ENCODE data around the gene HEXD.

HEXD gene

DNA sequence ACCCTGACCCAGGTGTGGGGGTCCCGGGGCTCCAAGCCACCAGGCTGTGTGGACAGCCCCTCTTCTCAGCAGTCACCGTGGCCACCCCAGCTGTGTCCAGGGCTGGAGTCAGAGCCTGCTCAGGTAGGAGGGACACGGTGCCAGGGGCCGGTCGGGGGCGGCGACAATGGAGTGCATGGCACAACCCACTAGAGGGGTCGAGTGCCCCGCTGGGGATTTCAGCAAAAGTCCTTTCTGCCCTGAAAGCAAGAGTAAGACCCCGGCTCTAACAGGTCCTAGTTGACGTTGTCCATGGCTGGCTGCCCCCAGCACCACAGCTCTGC lies 35.3 kb upstream of the HEXD start:
- DNase-seq, result no peak

DNA sequence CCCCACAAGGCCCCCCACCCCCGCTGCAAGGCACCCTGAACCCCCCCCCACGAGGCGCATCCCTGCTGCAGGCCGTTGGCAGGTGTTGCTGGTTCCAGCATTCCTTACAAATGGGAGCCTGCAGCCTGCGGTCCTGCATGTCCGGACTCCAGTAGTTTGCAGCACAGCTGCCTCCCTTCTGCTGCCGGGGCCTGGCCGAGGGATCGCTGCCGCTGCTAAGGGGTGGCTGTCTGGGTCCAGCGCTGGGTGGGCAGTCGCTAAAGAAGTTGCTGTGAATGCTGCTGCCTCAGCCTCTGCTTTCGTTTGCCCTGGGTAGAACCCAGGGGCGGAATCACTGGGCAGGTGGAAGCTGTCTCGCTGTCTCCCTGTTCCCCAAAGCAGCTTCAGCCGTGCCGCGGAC lies 34.7 kb upstream of the HEXD start:
- no peak for DNase-seq

DNA sequence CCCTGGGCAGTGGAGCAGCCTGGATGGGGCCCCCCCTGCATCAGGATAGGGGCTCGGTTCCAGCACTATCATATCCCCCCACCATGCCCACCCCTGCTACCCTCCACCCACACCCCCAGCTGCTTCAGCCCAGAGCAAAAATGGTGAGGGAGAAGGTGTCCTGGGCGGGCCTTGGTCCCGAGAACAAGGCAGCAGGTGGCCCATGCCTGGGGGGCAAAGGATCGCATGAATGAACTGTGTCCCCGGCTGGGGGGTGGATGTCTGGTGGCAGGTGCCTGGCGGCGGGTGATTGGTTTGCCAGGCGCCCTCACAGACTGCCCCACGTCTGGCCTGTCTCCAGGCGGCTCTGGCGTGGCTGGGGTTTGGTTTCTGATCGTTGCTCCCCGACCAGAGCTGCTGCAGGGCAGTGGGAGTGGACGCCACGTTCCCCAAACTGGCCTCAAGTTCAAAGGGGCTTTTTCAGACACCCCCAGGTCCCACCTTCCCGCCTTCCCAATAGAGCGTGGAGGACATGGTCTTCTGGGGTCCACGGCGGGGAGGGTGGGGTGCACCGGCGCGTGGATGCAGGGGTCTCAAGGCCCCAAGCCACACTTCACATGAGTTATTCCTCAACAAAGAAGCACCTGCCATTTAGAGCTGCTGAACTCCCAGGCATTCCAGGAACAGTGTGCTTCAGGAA lies 34.0 kb upstream of the HEXD start:
- no peak for DNase-seq

DNA sequence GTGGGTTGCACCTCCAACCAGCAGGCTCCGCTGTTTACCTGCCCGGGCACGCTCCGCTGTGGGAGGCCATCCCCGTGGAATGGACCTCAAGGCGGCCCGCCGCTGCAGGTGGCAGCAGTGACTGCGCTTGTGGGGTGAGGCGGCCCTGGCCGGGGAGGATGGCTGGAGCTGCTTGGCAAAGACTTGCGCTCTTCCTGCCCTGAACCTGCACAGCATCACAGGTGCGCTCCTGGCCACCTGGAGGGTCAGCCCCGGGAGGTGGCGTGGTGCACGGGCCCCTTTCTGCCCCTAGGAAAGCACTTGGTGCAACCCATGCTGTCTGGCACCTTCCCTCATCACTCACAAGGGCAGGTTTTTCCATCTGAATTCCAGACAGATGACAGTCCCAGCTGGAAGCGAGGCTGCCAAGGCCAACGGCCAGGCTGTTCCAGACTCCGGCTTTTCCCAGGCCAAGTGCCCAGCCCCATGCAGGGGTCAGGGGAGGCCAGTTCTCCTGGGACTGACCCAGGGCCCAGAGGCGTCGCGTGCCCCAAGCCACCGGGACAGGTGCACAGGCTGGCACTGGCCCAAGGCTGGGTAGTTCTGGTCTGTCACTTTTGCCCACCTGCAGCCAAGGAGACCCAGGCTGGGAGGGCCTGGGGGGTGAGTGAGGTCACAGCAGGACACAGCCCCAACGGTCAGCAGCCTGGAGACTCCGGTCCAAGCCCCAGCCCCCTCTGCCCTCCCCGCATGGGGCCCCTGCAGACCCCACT lies 33.2 kb upstream of the HEXD start:
- peak; percentile 79 for DNase-seq

DNA sequence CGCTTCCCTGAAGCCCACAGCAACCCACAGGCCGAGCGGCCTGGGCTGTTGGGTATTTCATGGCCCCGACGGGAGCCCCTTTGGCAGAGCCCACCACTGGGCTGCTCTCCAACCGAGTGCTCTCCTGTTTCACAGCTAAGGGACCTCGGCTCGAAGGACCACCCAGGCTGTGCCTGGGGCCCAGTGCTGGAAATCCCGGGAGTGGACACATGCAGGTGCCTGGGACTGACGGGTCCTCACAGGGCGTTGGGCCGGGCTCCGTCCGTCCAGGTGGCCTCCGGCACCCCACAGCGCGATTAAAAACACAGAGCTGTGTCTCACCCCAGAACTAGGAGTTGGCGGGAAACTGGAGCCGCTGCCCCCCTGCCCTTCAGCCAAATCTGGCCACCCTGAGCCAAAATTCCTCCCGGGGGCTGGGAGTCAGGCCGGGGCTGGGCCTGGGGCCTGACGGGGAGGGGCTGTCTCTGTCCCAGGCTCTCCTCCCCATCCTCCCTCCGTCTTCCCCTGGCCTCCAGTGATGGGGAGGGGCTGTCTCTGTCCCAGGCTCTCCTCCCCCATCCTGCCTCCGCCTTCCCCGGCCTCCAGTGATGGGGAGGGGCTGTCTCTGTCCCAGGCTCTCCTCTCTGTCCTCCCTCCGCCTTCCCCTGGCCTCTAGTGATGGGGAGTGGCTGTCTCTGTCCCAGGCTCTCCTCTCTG lies 32.4 kb upstream of the HEXD start:
- no peak for DNase-seq

DNA sequence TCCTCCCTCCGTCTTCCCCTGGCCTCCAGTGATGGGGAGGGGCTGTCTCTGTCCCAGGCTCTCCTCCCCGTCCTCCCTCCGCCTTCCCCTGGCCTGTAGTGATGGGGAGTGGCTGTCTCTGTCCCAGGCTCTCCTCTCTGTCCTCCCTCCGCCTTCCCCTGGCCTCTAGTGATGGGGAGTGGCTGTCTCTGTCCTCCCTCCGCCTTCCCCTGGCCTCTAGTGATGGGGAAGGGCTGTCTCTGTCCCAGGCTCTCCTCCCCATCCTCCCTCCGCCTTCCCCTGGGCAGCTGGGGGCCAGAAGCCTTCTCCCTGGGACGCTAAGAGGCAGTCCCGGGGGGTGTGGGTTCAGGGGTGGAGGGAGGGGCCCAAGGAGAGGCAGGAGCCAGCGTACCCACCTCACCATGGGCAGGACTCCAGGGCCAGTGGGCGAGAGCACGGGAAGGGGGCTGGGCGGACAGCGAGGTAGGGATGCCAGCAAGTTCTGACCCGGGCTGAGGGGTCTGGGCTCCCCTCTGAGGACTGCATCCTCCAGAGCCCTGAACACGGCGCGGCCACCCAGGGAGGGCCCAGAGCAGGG lies 31.8 kb upstream of the HEXD start:
- DNase-seq, result no peak

DNA sequence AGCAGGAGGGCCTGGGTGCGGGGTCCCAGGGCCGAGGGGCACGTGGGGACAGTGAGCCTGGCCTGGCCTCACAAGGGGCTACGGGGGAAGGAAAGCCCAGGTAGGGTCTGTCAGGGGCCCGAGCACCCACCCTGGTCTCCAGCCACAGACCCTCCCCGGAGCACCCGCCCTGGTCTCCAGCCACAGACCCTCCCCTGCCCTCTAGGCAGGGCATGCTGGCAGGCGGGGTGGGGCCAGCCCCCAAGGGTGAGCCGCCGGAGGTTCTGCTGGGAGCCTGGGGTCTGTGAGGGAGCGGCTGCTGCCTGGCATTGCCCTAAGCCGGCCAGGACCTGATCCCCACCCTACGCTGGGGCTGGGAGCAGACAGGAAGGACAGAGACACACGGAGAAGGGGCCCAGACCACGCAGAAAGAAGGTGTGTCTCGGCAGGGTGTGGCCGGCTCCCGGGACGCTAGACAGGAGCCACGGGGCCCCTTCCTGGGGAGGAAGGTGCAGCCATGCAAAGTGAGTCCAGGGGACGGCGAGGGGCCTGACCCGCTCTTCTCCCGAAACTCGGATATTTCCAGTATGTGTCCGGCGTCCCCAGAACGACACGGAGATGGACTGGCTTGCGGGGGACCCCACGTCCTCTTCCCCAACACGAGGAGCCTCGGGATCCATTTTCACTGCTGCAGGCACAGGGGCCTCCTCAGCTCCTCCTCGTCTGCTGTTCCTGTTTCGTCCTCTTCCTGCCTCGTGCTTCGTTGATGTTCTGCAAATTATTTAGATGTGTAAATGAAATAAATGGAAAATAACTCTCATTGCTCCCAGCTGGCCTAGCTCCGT lies 31.1 kb upstream of the HEXD start:
- DNase-seq, result no peak

DNA sequence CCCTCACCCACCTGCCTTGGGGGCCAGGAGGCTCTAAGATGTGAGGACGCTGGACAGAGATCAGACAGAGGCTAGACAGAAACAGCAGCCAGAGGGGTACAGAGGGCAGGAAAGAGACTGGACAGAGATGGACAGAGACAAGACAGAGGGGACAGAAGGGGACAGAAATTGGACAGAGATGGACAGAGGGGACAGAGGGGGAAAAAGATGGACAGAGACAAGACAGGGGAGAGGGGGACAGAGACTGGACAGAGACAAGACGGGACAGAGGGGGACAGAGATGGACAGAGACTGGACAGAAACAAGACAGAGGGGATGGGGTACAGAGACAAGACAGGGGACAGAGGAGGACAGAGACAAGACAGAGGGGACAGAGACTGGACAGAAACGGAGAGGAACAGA lies 30.4 kb upstream of the HEXD start:
- DNase-seq, result no peak

DNA sequence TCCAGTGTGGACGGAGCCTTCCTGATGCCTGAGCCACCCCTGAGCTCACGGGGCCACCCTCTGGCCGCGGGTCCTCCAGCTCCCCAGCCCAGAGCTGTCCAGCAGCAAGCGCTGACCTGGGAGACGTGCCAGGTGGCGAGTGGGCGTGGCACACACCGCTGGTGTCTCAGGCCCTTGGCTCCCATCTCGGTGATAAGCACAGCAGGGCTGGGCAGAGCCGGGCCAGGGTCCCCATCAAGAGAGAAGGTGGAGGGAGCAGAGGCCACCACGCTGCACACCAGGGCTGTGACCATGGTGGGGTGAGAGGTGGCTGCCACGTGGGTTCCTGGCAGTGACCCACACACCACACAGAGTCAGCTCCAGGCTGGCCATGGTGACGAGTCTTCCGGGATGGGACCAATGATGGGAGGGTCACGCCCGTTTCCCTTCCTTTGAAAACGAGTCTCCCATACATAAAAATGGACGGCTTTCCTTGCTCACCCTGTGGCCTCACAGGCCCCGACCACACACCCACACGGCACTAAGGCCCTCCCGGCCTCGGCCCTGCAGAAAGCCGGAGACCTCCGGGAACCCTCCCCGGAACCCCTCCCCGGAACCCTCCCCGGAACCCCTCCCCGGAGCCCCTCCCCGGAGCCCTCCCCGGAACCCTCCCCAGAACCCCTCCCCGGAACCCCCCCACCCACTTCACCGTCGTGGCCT lies 29.8 kb upstream of the HEXD start:
- no peak for DNase-seq

DNA sequence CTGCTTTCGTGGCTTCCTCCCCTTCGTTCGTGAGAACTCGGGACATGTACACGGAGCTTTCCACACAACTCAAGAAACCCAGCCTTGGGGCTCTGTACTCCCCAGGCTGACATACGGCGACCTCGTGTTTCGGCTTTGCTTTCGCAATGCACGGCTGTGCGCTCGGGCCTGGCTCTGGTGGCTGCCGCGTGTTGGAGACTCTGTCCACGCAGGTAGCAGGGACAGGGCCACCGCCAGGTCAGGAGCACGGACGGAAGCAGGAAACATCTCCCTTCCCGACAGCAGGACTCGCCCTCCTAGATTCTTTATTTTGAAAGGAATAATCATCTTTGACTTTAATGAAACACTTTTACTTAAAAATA lies 29.2 kb upstream of the HEXD start:
- no peak for DNase-seq

DNA sequence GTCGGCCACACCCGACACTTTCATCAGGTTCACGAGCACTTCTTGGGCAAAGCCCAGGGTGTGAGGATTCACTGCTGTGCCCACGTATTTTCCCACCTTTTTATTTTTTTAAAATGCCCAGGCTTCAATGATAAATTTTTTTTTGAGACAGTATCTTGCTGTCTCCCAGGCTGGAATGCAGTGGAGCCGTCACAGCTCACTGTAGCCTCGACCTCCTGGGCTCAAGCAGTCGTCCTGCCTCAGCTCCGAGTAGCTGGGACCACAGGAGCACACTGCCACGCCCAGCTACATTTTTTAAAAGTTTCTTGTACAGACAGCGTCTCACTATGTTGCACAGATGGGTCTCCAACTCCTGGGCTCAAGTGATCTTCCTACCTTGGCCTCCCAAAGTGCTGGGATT lies 28.8 kb upstream of the HEXD start:
- no peak for DNase-seq

DNA sequence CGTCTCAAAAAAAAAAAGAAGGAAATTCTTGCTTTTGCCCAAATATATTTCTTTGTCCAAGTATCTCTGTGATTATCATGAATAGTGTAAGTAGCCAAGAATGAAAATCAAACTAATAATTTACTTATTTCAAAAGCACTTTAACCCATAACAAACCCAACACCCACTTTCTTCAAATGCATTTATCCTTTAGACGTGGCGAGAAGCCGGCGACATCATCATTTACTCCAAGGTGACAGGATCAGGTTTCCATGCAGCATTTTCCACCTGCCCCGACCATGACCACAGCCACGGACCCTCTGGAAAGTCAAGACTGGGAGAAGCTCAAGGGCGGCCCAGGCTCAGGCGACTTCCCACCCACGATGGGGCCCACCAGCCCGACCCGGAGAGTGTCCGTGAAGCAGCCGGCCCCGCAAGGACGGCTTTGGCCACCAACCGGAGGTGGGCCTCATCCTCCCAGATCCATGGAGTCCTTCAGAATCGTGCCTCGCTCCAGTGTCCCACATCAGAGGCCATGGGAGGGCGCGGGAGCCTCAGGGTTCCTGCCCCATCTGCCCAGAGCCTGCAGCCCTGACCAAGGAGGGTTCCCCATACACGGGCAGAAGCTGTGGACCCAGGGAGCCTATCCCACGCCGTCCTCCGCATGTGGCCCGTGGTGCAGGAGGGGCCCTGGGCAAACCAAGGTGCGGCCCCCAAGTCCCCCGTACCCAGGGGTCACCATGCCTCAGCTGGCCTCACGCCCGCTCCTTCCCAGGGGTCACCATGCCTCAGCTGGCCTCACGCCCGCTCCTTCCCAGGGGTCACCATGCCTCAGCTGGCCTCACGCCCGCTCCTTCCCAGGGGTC lies 27.9 kb upstream of the HEXD start:
- no peak for DNase-seq

DNA sequence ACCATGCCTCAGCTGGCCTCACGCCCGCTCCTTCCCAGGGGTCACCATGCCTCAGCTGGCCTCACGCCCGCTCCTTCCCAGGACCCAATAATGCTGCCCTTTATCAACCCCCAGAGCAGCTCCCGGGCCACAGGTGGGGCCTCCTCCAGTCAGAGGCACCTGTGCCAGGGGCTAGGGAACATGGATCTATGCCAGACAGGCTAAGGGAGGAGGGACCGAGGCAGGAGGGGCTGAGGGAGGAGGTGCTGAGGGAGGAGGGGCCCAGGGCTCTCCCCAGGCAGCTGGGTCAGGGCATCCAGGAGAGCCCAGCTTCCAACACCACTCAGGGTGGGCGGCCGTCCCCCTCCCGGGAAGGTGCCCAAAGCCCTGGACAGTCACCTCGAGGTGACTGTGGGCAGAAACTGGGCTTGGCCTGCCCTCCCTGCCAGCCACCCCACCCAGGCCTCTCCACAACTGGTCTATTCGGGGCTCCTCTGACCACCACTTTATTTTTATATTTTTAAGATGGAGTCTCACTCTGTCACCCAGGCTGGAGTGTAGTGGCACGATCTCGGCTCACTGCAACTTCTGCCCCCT lies 27.2 kb upstream of the HEXD start:
- DNase-seq, result no peak

DNA sequence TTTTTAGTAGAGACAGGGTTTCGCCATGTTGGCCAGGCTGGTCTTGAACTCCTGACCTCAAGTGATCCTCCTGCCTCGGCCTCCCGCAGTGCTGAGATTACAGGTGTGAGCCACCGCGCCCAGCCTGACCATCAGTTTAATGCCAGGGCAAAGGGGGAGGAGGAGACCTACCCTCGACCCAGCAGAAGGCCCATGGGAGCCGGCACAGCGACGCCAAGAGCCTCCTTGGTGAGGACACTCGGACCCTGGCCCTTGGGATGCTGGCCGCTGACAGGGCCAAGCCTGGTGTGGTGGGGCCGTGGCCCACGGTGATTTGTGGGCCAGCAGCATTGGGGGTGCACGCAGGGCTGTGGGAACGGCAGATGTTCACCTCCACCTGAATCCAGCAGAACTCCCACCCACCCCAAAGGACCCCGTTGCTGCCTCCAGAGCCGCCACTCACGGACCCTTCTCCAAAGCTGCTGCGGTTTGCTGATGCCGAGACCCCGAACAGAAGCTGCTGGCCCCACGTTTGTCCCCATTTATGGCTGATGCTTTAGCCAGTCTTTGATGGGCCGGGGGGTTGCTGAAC lies 26.6 kb upstream of the HEXD start:
- no peak for DNase-seq

DNA sequence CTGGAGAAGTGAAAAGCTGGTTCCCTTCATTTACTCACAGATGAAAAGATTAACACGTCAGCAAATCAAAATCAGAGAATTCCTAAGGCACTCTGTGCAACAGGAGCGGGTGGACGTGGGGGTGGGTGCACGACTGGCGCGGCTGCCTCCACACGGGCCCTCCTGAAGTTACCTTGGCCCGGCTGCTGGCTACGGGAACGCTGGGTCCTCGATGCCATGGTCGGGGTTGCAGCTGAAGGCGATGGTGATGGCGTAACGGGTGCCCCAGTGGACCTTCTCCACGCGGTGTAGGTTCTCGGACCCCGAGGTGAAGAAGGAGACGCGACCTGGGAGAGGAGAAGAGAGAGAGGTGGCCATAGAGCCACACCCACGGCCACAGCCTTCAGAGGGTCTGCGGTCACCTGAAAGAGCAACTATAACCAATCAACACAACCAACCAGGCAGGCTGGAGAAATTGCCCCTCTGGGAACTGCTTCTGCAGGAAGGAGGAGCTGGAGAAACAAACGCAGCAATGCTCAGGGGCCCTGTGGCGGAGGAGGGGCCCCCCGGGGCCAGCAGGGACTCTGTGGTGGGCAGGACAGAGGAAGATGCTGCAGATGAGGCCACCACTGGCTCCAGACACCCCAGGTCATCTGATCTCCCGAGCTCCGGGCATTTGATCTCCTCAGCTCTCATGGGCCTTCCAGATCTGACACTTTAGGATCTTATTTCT lies 25.8 kb upstream of the HEXD start:
- no peak for DNase-seq

DNA sequence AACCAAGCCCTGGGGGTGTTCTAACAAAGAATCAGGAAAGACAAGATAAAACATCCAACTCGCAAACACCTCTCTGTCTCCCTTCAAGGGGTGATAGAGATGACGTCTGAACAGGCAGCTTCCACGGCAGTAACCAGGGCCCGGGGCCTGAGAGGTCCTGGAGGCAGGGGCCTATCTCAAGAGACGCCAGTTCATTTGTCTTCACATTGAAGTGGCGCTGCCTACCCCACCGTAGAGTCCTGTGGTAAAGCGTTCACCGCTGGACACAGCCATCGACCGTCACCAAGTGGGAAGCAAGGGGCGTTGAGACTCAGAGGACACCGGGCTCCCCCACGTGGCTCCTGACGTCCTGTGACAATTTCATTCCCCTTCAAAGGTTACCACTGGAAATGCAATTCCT lies 25.2 kb upstream of the HEXD start:
- no peak for DNase-seq

DNA sequence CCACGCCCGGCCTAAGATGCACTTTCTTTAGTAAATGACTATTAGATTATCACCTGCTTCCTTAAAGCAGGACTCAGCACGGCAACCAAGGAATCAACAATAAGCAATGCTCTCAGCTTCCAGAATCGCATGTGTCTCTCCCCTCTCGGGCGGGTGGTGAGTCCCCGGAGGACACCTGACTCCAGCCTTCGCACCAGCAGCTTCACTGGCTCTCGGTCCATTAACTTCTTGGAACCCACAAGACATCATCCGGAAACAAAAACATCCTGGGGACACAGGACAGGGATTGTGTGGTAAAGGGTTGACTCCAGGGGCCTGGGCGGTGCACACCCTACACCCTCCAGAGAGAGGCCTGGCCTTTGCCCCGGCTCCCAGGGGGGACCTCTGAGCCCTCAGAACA lies 23.9 kb upstream of the HEXD start:
- DNase-seq, result no peak

DNA sequence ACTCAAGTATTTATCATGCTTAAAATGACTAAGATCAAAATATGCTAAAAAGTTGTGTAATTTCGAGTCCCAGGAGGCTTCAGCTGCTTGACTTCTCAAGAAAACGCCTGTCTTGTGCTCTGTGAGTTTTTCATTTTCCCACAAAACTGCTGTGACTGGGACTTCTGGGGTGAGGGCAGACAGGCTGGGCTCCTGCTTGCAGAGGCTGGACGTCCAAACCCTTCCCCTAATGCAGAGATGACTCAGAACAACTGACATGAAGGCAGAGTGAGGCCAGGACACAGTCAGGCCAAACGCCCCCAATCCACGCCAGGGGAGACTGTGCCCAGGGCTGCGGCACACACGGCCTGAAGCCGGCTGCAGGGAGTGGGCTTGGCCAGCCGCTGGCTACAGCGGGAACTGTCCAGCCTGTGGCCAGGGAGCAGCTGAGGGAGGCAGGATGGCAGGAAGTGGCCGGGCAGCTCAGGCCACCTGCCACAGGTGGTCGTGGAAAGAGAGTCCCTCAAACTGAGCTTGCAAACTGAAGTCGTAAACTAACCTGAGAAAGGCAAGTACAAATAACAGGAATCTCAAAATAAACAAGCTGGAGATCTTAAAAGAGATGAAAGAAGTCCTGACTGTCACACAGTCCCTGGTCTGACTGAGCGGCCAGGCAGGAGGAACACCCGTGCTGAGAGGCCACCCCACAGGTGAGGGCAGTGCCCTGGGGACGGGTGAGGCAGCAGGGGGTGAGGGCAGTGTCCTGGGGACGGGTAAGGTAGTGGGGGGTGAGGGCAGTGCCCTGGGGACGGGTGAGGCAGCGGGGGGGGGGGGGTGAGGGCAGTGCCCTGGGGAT lies 21.3 kb upstream of the HEXD start:
- no peak for DNase-seq
